T-helper 9 cell (primary cell): Measurements from ENCODE around the gene ANKRD28.
A peak's percentile ranks its signal among the peaks of the same experiment; 100 is the strongest.

Experiments
- DNase-seq: peaks from one replicate; pipeline ENCODE4 v3.0.0-alpha.2; 2020

The ANKRD28 gene

GRCh38 chr3:15660055-15660935, 137.5 kb downstream of the ANKRD28 start:
- no peak for DNase-seq

GRCh38 chr3:15659254-15659975, 138.4 kb downstream of the ANKRD28 start:
- DNase-seq = no peak

- DNase-seq = no peak
Measured at GRCh38 chr3:15657016-15657415, 140.8 kb downstream of the ANKRD28 start.

- no peak for DNase-seq
Measured at GRCh38 chr3:15656342-15656741, 141.4 kb downstream of the ANKRD28 start.

- no peak for DNase-seq
Measured at GRCh38 chr3:15654891-15655290, 142.9 kb downstream of the ANKRD28 start.

GRCh38 chr3:15654127-15654526, 143.7 kb downstream of the ANKRD28 start:
- DNase-seq = no peak

- DNase-seq = no peak
Measured at GRCh38 chr3:15653321-15653720, 144.5 kb downstream of the ANKRD28 start.

- no peak for DNase-seq
Measured at GRCh38 chr3:15651396-15651795, 146.4 kb downstream of the ANKRD28 start.

- DNase-seq = no peak
Measured at GRCh38 chr3:15649858-15650257, 147.9 kb downstream of the ANKRD28 start.

- no peak for DNase-seq
Measured at GRCh38 chr3:15649341-15649740, 148.4 kb downstream of the ANKRD28 start.

GRCh38 chr3:15647611-15648167, 150.1 kb downstream of the ANKRD28 start:
- peak; percentile 21 for DNase-seq

- DNase-seq = no peak
Measured at GRCh38 chr3:15646851-15647511, 150.8 kb downstream of the ANKRD28 start.

GRCh38 chr3:15645740-15646501, 151.9 kb downstream of the ANKRD28 start:
- no peak for DNase-seq

GRCh38 chr3:15645246-15645645, 152.5 kb downstream of the ANKRD28 start:
- DNase-seq = no peak

GRCh38 chr3:15638891-15639262, 158.9 kb downstream of the ANKRD28 start:
- no peak for DNase-seq

GRCh38 chr3:15638193-15638890, 159.4 kb downstream of the ANKRD28 start:
- no peak for DNase-seq

GRCh38 chr3:15637131-15637951, 160.4 kb downstream of the ANKRD28 start:
- no peak for DNase-seq

- DNase-seq = no peak
Measured at GRCh38 chr3:15636028-15636709, 161.6 kb downstream of the ANKRD28 start.

GRCh38 chr3:15635121-15635661, 162.6 kb downstream of the ANKRD28 start:
- no peak for DNase-seq

GRCh38 chr3:15634671-15635070, 163.1 kb downstream of the ANKRD28 start:
- DNase-seq = no peak
